ENCODE results near the gene PRSS36. TPM values are rescaled to one million over a fixed set of nuclear protein-coding genes. Genes with fewer than 3 reads are reported as not detected.
A peak's percentile ranks its signal among the peaks of the same experiment; 100 is the strongest.
"Not testable (repeated sequence)": the region's sequence is repeated elsewhere in the genome, so short reads cannot be mapped to it uniquely, and the experiment has no call there.

PRSS36 gene
- total and polyA plus RNA-seq, 10 donors = 0.70 to 2.6 (median 1.5) TPM; not detected in 1

DNA sequence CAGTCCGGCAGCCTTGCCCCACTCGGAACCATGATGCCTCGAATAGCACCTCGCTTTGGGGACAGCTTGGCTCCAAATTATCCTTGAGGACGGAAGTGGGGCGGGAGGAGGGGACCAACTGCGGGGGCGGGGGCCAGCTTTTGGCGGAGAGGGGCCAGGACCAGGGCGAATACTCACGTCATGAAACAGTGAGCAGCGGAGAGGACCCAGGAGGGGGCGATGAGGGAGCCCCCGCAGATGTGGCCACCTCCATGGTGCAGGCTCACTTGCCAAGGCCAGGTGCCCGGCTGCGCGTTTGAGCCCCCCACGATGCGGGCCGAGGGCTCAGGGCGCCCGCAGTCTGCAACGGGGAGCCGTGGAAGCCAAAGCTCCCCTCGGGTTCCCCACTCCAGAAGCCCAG lies 970 bp downstream of the PRSS36 start:
- Histone ChIP-seq H3K27ac (no peak overlapping the region), H3K9me3 (no peaks in the 10 kb centered on the region), H3K4me1 (peaks cover 0 to 22% (median 3%) of the 10 kb centered on the region in 6 donors), H3K36me3 (no peaks in the 10 kb centered on the region), H3K4me3 (no peak overlapping the region), H3K27me3 (replicated peaks in 1 of 7) (peaks cover 0 to 21% (median 0%) of the 10 kb centered on the region in 7 donors)
- no peak for DNase-seq
- TF ChIP-seq, protein P1, sequence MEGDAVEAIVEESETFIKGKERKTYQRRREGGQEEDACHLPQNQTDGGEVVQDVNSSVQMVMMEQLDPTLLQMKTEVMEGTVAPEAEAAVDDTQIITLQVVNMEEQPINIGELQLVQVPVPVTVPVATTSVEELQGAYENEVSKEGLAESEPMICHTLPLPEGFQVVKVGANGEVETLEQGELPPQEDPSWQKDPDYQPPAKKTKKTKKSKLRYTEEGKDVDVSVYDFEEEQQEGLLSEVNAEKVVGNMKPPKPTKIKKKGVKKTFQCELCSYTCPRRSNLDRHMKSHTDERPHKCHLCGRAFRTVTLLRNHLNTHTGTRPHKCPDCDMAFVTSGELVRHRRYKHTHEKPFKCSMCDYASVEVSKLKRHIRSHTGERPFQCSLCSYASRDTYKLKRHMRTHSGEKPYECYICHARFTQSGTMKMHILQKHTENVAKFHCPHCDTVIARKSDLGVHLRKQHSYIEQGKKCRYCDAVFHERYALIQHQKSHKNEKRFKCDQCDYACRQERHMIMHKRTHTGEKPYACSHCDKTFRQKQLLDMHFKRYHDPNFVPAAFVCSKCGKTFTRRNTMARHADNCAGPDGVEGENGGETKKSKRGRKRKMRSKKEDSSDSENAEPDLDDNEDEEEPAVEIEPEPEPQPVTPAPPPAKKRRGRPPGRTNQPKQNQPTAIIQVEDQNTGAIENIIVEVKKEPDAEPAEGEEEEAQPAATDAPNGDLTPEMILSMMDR (IDR thresholded peaks at IDR 0.05 in 8 of 11, conservative IDR thresholded peaks at IDR 0.05 in 3 of 11) = no peak
- TF ChIP-seq POLR2AphosphoS5 (IDR thresholded peaks at IDR 0.05) = no peak
- no peak for TF ChIP-seq POLR2A (IDR thresholded peaks at IDR 0.05)
- intact Hi-C loops (cut with DNase I; ENCODE audit: low total_unique reads) = no loop called here
- WGBS, 5 donors = 81 to 92% (median 90%) methylated on average over 19 to 25 of the region's 25 CpGs

DNA sequence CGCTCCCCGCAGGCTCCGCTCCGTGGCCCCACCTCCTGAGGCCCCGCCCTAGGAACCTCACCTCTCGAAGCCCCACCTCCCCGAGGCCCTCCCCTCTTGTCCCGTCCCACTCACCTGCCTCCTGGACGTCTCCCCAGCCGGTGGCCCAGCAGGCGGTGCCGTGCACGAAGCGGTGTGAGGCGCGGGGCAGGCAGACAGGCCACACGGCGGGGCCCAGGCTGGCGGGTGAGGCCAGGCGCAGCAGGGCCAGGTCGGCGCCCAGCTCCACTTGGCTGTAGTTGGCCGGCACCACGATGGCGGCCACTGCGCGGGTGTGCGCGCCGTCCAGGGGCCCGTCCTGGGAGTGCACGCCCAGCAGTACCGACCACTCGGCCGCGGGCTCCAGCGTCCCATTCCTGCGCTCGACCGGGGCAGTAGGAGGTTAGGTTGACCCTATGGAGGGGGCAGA lies 1.6 kb downstream of the PRSS36 start:
- Histone ChIP-seq H3K27me3 (replicated peaks in 1 of 7) (peaks cover 0 to 21% (median 0%) of the 10 kb centered on the region in 7 donors), H3K4me1 (peaks cover 0 to 23% (median 5%) of the 10 kb centered on the region in 6 donors), H3K36me3 (no peaks in the 10 kb centered on the region), H3K4me3 (peak overlapping the region in 1 of 8 donors; percentile 13), H3K9me3 (no peaks in the 10 kb centered on the region), H3K27ac (no peak overlapping the region)
- 42 to 60% (median 54%) methylated on average over 18 to 40 of the region's 40 CpGs for WGBS, 5 donors
- no peak for TF ChIP-seq POLR2AphosphoS5 (IDR thresholded peaks at IDR 0.05)
- TF ChIP-seq POLR2A (IDR thresholded peaks at IDR 0.05) = no peak
- DNase-seq = no peak
- intact Hi-C loops (cut with DNase I; ENCODE audit: low total_unique reads) = no loop called here

DNA sequence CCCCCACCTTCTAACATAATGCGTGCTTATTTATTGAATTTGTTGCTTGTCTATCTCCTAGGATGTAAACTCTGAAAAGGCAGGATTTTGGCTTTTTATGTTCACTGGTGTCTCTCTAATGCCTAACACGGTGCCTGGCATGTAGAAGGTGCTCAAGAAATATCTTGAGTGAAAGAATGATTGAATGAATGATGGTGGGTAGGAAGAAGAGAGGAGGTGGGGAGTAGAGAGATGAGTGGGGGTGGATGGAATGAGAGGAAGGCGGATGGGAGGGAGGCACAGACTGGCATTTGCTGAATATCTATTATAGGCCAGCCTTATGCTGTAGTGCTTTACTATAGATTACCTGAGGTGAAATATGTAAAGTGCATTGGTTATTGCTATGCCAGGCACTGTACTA lies 2.3 kb downstream of the PRSS36 start:
- Histone ChIP-seq H3K9me3 (no peaks in the 10 kb centered on the region), H3K36me3 (no peaks in the 10 kb centered on the region), H3K27ac (no peak overlapping the region), H3K4me1 (peaks cover 0 to 31% (median 12%) of the 10 kb centered on the region in 6 donors), H3K27me3 (replicated peaks in 1 of 7) (peaks cover 0 to 21% (median 0%) of the 10 kb centered on the region in 7 donors), H3K4me3 (no peak overlapping the region)
- DNase-seq = no peak
- 87 to 95% (median 90%) methylated on average over 3 of the region's 3 CpGs for WGBS, 5 donors
- TF ChIP-seq POLR2A (IDR thresholded peaks at IDR 0.05) = no peak
- TF ChIP-seq, protein P1 (IDR thresholded peaks at IDR 0.05 in 8 of 11, conservative IDR thresholded peaks at IDR 0.05 in 3 of 11) = no peak
- TF ChIP-seq POLR2AphosphoS5 (IDR thresholded peaks at IDR 0.05) = no peak
- intact Hi-C loops (cut with DNase I; ENCODE audit: low total_unique reads) = no loop called here

DNA sequence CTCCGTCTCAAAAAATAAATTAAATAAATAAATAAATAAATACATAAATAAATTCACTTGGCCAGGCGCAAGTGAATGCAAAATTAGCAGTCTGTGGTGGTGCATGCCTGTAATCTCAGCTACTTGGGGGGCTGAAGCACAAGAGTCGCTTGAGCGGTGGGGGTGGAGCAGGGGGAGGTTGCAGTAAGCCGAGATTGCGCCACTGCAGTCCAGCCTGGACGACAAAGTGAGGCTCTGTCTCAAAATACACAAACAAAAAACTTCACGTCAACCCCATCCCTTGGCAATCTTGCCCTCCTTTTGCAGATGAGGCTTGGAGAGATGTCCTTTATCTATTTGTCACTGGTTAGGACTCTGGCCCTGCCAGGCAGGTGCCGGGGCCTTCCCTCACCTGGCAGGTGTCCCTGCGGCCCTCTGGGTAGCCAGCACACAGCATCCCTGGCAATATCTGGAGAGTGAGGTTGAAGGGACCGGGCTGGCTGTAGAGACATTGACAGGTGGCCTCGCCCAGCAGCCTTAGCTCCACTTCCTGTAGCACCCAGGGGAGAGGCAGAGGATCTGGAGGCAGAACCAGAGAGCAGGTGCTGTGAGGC lies 4.4 kb downstream of the PRSS36 start:
- no peak overlapping the region for H3K27ac ChIP-seq
- intact Hi-C loops (cut with DNase I; ENCODE audit: low total_unique reads) = no loop called here
- H3K36me3 ChIP-seq = no peaks in the 10 kb centered on the region
- peaks cover 7 to 49% (median 24%) of the 10 kb centered on the region in 6 donors for H3K4me1 ChIP-seq
- 71 to 83% (median 80%) methylated on average over 12 of the region's 12 CpGs for WGBS, 5 donors
- no peak for DNase-seq
- TF ChIP-seq POLR2AphosphoS5 (IDR thresholded peaks at IDR 0.05) = no peak
- no peak for TF ChIP-seq POLR2A (IDR thresholded peaks at IDR 0.05)
- TF ChIP-seq, protein P1 (IDR thresholded peaks at IDR 0.05 in 8 of 11, conservative IDR thresholded peaks at IDR 0.05 in 3 of 11) = no peak
- no peak overlapping the region for H3K4me3 ChIP-seq
- H3K27me3 ChIP-seq (replicated peaks in 1 of 7) = peaks cover 0 to 21% (median 0%) of the 10 kb centered on the region in 7 donors
- no peaks in the 10 kb centered on the region for H3K9me3 ChIP-seq

DNA sequence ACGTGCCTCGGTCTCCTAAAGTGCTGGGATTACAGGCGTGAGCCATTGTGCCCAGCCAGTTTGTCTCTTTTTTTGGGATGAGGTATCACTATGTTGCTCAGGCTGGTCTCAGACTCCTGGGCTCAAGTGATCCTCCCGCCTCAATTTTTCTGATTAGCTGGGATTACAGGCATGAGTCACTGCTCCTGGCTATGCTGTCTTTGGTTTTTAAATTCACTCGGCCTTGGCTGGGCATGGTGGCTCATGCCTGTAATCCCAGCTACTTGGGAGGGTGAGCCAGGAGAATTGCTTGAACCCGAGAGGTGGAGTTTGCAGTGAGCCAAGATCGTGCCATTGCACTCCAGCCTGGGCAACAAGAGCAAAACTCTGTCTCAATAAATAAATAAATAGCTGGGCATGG lies 5.4 kb downstream of the PRSS36 start:
- DNase-seq; H3K9me3 ChIP-seq; H3K4me3 ChIP-seq; H3K27ac ChIP-seq; intact Hi-C loops (cut with DNase I; ENCODE audit: low total_unique reads); H3K36me3 ChIP-seq: not testable (repeated sequence)
- Histone ChIP-seq H3K27me3 (replicated peaks in 1 of 7) (peaks cover 0 to 21% (median 0%) of the 10 kb centered on the region in 7 donors), H3K4me1 (peaks cover 7 to 44% (median 23%) of the 10 kb centered on the region in 6 donors)
- 92 to 99% (median 95%) methylated on average over 7 of the region's 7 CpGs for WGBS, 5 donors
